ENCODE results near the gene BCKDHB.

DNA sequence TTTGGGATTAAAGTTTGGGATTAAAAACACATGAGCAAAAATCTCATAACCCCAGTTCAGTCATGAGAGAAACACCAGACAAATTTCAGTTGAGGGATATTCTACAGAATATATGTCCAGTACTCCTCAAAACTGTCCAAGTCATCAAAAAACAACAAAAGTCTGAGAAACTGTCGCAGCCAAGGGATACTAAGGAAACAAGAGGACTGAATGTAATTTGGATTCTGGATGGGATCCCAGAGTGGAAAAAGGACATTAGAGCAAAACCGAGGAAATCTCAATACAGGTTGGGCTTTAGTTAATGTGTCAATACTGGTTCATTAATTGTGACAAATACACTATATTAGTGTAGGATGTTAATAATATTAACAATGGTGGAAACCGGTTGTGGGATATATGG is 219.3 kb downstream of the BCKDHB start:
- TF ChIP-seq EP300 (IDR thresholded peaks at IDR 0.05; ENCODE audit: low read depth) (no peak), POLR2AphosphoS5 (IDR thresholded peaks at IDR 0.05) (no peak)
- TF ChIP-seq, protein P1, sequence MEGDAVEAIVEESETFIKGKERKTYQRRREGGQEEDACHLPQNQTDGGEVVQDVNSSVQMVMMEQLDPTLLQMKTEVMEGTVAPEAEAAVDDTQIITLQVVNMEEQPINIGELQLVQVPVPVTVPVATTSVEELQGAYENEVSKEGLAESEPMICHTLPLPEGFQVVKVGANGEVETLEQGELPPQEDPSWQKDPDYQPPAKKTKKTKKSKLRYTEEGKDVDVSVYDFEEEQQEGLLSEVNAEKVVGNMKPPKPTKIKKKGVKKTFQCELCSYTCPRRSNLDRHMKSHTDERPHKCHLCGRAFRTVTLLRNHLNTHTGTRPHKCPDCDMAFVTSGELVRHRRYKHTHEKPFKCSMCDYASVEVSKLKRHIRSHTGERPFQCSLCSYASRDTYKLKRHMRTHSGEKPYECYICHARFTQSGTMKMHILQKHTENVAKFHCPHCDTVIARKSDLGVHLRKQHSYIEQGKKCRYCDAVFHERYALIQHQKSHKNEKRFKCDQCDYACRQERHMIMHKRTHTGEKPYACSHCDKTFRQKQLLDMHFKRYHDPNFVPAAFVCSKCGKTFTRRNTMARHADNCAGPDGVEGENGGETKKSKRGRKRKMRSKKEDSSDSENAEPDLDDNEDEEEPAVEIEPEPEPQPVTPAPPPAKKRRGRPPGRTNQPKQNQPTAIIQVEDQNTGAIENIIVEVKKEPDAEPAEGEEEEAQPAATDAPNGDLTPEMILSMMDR (IDR thresholded peaks at IDR 0.05) = no peak
